GM21717 (cell line): Measurements from ENCODE around the gene SPATA20.

Source experiments
- ATAC-seq: cut with Tn5 transposase; IDR thresholded peaks from one replicate; pipeline ENCODE4 v1.9.1; 2021; ENCODE audit warnings: mild to moderate bottlenecking, moderate library complexity; ENCODE audit not compliant: unreplicated experiment

The SPATA20 gene

GRCh38 chr17:50573866-50574611 lies 27.1 kb downstream of the SPATA20 start:
- ATAC-seq, result no peak

GRCh38 chr17:50575581-50576210 lies 28.7 kb downstream of the SPATA20 start:
- ATAC-seq, result no peak

DNA sequence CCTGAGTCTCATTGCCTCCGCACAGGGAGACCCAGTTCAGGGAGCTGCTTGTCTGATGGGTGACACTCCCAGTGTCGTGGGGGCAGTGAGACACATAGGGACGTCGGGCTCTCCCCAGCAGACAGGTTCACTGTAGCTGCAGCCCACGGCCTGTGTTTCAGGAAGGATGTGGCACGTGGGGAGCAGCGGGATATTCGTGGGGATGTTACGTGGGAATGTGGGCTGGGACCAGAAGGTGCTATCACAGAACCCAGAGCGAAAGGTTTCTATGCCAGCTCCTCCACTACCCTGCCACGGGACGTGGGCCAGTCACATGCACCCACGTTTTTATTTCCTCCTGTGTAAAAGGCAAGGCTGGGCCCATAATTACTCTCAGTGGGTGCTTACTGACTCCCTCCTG lies 29.9 kb downstream of the SPATA20 start:
- ATAC-seq, result no peak

DNA sequence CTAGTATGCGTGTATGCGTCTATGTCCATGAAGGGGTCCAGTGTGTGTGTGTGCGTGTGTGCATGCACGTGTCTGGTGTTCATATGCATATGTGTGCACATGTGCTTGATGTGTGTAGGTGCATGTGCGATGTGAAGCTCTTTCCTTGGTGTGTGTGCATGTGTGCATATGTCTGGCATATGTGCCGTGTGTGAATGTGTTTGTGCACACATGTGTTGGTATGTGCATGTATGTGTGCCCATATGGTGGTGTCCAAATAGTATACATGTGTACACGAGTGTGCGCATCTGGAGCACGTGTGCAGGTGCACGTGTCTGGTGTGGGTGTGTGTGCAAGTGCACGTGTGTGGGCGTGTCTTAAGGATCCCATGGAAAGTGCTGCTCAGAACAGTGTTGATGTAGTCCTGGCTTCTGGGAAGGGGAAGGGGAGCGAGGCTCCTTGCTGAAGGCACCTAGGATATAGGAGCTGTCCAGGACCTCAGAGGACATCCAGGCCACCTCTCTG lies 30.5 kb downstream of the SPATA20 start:
- no peak for ATAC-seq

DNA sequence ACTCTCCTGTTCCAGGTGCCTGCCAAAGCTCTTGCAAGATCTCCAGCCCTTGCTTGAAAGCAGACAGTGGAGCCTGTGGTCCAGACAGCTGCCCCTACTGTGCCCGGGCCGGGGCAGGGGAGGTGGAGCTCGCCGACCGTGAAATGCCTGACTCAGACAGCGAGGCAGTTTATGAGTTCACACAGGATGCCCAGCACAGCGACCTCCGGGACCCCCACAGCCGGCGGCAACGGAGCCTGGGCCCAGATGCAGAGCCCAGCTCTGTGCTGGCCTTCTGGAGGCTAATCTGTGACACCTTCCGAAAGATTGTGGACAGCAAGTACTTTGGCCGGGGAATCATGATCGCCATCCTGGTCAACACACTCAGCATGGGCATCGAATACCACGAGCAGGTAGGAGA lies 31.2 kb downstream of the SPATA20 start:
- no peak for ATAC-seq

GRCh38 chr17:50579399-50579798 lies 32.4 kb downstream of the SPATA20 start:
- no peak for ATAC-seq

- ATAC-seq, result no peak
Observed at GRCh38 chr17:50580646-50581045, 33.7 kb downstream of the SPATA20 start.

- no peak for ATAC-seq
Observed at GRCh38 chr17:50581316-50581715, 34.3 kb downstream of the SPATA20 start.

GRCh38 chr17:50582741-50583140 lies 35.8 kb downstream of the SPATA20 start:
- no peak for ATAC-seq

- no peak for ATAC-seq
Observed at GRCh38 chr17:50583641-50584040, 36.7 kb downstream of the SPATA20 start.

DNA sequence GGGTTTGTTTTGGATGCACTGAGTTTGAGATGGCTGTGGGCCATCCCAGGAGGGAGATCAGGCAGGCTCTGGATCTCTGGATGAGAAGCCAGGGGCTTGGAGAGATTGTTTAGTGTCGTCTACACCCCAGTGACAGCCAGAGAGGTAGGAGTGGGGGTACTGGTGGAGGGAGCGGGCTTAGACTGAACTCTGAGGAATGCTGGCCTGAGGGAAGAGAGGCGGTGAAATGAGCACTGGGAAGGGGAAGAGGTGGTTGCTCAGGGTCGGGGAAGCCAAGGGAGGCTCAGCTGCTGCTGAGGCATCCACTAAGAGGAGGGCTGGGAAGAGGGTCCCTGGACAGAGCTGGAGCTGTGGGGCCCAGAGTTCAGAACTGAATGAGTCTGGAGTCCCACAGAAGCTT lies 37.1 kb downstream of the SPATA20 start:
- ATAC-seq, result no peak

- no peak for ATAC-seq
Observed at GRCh38 chr17:50584749-50585148, 37.8 kb downstream of the SPATA20 start.

- no peak for ATAC-seq
Observed at GRCh38 chr17:50585346-50585745, 38.4 kb downstream of the SPATA20 start.

DNA sequence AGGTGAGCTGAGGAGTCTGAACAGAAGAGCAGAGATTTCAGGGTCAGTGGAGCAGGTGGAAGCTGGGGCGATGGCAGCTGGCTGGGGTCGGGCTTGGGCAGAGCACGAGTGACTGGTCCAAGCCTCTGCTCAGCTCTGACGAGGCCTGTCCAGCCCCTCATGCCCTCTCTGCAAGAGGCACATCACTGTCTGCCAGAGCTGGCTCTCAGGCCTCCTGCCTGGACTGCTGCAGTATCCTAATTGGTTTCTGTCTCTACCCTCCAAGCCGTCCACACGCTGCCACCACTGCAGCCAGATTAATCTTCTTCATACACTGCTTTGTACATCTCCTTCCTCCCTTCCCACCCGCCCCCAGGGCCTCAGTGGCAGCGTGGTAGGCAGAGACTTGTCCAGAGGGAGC lies 38.9 kb downstream of the SPATA20 start:
- ATAC-seq, result no peak

GRCh38 chr17:50586421-50587247 lies 39.7 kb downstream of the SPATA20 start:
- ATAC-seq, result no peak

- no peak for ATAC-seq
Observed at GRCh38 chr17:50587571-50587970, 40.6 kb downstream of the SPATA20 start.

GRCh38 chr17:50588391-50589049 lies 41.5 kb downstream of the SPATA20 start:
- no peak for ATAC-seq

GRCh38 chr17:50589095-50589705 lies 42.2 kb downstream of the SPATA20 start:
- ATAC-seq, result no peak

- no peak for ATAC-seq
Observed at GRCh38 chr17:50590946-50591737, 44.2 kb downstream of the SPATA20 start.

- no peak for ATAC-seq
Observed at GRCh38 chr17:50593321-50593720, 46.3 kb downstream of the SPATA20 start.
